Panc1 (cell line): Measurements from ENCODE around the gene CCL13. TPM values are rescaled to one million over a fixed set of nuclear protein-coding genes. Genes with fewer than 3 reads are reported as not detected.

Experiments used
- ATAC-seq: fragments of 200-7000 bp; cut with Tn5 transposase; 2 replicates; pipeline ENCODE4 v1.9.1; 2020; ENCODE audit warnings: mild to moderate bottlenecking, moderate library complexity
- BruUV-seq: library from RNA; stranded (reverse); fragments of 400-500 nt; replicated peaks from 2 replicates; lab custom pipeline; 2021; lab: Mats Ljungman, UMichigan
- CTCF ChIA-PET: fragments of 300-600 bp; sonication (Branson Sonifier 250); formaldehyde crosslinking; loops from one replicate; lab custom pipeline; 2022; ENCODE audit warnings: antibody characterized with exemption; lab: Charles Lee
- POLR2A ChIA-PET: fragments of 300-600 bp; sonication (Branson Sonifier 250); formaldehyde crosslinking; loops from one replicate; lab custom pipeline; 2022; ENCODE audit warnings: antibody characterized with exemption; lab: Charles Lee
- DNase-seq: peaks from one replicate; pipeline ENCODE4 v3.0.0-alpha.2; 2010; ENCODE audit warnings: low read depth, low spot score
- H3K27ac ChIP-seq: 2 replicates; pipeline ENCODE4 v1.5.1; 2011; ENCODE audit warnings: mild to moderate bottlenecking, low read length, inconsistent platforms
- H3K27me3 ChIP-seq: fragments of 200-500 bp; sonication (Bioruptor generic); 2 replicates; pipeline ENCODE4 v1.6.0; 2014; ENCODE audit warnings: low read length, inconsistent platforms; ENCODE audit not compliant: control insufficient read depth, insufficient read depth
- H3K36me3 ChIP-seq: fragments of 200-500 bp; sonication (Bioruptor generic); 2 replicates; pipeline ENCODE4 v1.5.1; 2014; ENCODE audit warnings: inconsistent platforms, mild to moderate bottlenecking, low read length, moderate library complexity; ENCODE audit not compliant: control insufficient read depth, insufficient read depth
- H3K4me1 ChIP-seq: 2 replicates; pipeline ENCODE4 v1.5.1; 2011; ENCODE audit warnings: inconsistent platforms, mild to moderate bottlenecking, low read length, moderate library complexity; ENCODE audit not compliant: control insufficient read depth, insufficient read depth
- H3K4me3 ChIP-seq, 2 experiments: 2 replicates each; pipeline ENCODE4 v1.5.1; 2011 to 2012; ENCODE audit warnings: low read depth in 2 of 2, low read length in 2 of 2, mild to moderate bottlenecking in 2 of 2, inconsistent platforms in 1 of 2, moderate library complexity in 1 of 2
- H3K9me3 ChIP-seq: fragments of 200-500 bp; sonication (Bioruptor generic); 2 replicates; pipeline ENCODE4 v1.5.1; 2014; ENCODE audit warnings: low read depth, mild to moderate bottlenecking, inconsistent platforms, low read length, moderate library complexity; ENCODE audit not compliant: control insufficient read depth, insufficient read depth
- CTCF ChIP-seq: fragments of 450-650 bp; IDR thresholded peaks from 2 replicates; pipeline ENCODE4 v1.5.1; 2017; ENCODE audit warnings: mild to moderate bottlenecking
- POLR2AphosphoS5 ChIP-seq: IDR thresholded peaks from 2 replicates; pipeline ENCODE4 v1.6.1; 2012; ENCODE audit warnings: mild to moderate bottlenecking, low read depth, low read length, moderate library complexity
- SIN3A ChIP-seq: IDR thresholded peaks from 2 replicates; pipeline ENCODE4 v1.6.1; 2012; ENCODE audit warnings: low read depth, mild to moderate bottlenecking, low read length, moderate library complexity, borderline replicate concordance; ENCODE audit not compliant: insufficient read depth
- TCF7L2 ChIP-seq: IDR thresholded peaks from 2 replicates; pipeline ENCODE4 v1.6.1; 2011; ENCODE audit warnings: mild to moderate bottlenecking, low read depth, low read length, inconsistent platforms
- in situ Hi-C: cut with HindIII; loops from 2 replicates; pipeline ENCODE4 v1.10.0; 2016; ENCODE audit warnings: low sequenced_read_pairs, low pct_unique_long_range_greater_than_20kb
- intact Hi-C: fragments of 100-400 bp; cut with micrococcal nuclease; formaldehyde crosslinking; loops from one replicate; pipeline ENCODE4 v1.10.0; 2022; ENCODE audit not compliant: unreplicated experiment
- total RNA-seq: library from RNA; stranded (reverse); gene quantifications from one replicate; pipeline ENCODE4 v1.2.1, GENCODE V29; 2021; ENCODE audit not compliant: unreplicated experiment
- TF ChIP-seq, protein P1 (sequence below), 2 experiments: IDR thresholded peaks; 2 replicates each; pipeline ENCODE4 v1.6.1; 2011 to 2012; ENCODE audit warnings: low read depth in 2 of 2, control low read depth in 1 of 2, low read length in 1 of 2, mild to moderate bottlenecking in 1 of 2, moderate library complexity in 1 of 2; ENCODE audit not compliant: insufficient read depth in 1 of 2

The CCL13 gene
- total RNA-seq, 1 experiment from 2014 or later, result not detected

DNA sequence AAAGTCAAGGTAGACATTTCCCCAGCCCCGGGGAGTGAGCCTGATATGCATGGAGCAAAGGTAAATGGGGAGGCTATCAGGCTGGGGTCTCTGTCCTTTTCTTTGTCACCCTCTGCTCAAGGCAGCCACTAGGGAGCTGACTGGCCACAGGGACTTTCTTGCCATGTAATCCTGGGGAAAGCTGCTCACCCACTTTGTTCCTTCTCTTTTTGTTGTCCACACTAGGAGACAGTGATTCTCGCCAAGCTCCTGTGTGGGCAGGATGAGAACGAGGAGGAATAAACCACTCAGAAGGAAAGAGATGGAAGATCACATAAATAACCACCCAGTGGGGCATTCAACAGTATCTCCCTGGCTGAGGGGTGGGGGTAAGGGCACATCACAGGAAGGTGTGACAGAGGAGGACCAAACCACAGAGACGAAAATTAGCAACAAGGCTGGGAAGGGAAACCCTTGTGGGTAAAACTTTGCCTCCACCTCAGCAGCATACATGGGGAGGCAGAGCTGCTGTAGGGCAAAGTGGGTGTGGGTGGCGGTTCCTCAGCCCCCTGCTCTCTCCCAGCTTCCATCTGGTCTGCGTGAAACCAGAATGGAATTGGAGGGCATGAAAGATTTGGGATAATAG lies 33.0 kb downstream of the CCL13 start:
- POLR2A ChIA-PET, result no interaction called here

DNA sequence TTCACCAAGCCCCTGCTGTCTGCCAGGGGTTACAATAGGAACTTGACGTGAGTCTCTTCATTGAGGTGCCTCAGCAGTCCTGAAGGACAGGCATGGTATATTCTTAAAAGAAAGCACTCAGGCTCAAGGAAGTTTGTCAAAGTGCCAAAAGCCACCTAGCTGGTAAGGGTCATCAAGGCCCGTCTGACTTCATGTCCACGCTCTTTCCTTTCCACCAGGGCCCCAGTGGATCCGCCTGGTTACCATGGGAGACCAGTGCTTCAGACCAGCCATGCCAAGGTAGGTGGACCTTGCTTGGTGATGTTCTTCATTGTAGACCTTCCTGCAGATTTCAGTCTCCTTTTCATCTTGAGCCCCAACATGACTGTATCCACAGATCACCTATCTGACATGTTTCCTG lies 34.4 kb downstream of the CCL13 start:
- H3K36me3 ChIP-seq, result no peaks in the 10 kb centered on the region
- in situ Hi-C loops (no loop called here), intact Hi-C loops (no loop called here)
- BruUV-seq, result no TSS peak
- no peaks in the 10 kb centered on the region for H3K9me3 ChIP-seq
- CTCF ChIA-PET, result no interaction called here
- no peaks in the 10 kb centered on the region for H3K27me3 ChIP-seq
- no peak for DNase-seq
- no peak overlapping the region for H3K4me3 ChIP-seq
- ATAC-seq, result no peak
- H3K4me1 ChIP-seq, result no peaks in the 10 kb centered on the region
- TF ChIP-seq CTCF, result no peak
- no peak for TF ChIP-seq TCF7L2
- TF ChIP-seq POLR2AphosphoS5, result no peak
- TF ChIP-seq, protein P1, sequence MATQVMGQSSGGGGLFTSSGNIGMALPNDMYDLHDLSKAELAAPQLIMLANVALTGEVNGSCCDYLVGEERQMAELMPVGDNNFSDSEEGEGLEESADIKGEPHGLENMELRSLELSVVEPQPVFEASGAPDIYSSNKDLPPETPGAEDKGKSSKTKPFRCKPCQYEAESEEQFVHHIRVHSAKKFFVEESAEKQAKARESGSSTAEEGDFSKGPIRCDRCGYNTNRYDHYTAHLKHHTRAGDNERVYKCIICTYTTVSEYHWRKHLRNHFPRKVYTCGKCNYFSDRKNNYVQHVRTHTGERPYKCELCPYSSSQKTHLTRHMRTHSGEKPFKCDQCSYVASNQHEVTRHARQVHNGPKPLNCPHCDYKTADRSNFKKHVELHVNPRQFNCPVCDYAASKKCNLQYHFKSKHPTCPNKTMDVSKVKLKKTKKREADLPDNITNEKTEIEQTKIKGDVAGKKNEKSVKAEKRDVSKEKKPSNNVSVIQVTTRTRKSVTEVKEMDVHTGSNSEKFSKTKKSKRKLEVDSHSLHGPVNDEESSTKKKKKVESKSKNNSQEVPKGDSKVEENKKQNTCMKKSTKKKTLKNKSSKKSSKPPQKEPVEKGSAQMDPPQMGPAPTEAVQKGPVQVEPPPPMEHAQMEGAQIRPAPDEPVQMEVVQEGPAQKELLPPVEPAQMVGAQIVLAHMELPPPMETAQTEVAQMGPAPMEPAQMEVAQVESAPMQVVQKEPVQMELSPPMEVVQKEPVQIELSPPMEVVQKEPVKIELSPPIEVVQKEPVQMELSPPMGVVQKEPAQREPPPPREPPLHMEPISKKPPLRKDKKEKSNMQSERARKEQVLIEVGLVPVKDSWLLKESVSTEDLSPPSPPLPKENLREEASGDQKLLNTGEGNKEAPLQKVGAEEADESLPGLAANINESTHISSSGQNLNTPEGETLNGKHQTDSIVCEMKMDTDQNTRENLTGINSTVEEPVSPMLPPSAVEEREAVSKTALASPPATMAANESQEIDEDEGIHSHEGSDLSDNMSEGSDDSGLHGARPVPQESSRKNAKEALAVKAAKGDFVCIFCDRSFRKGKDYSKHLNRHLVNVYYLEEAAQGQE (IDR thresholded peaks at IDR 0.05; ENCODE audit: insufficient read depth in 1 of 2, low read depth in 2 of 2, low read length in 1 of 2), result no peak
- no peak for TF ChIP-seq SIN3A
- no peak overlapping the region for H3K27ac ChIP-seq
- POLR2A ChIA-PET, result no interaction called here

More for the DNA sequence above, 33.0 kb downstream of the CCL13 start:
- CTCF ChIA-PET, result no interaction called here
- Histone ChIP-seq H3K36me3 (no peaks in the 10 kb centered on the region), H3K9me3 (no peaks in the 10 kb centered on the region), H3K27me3 (peaks cover under 1% of the 10 kb centered on the region; the same call in 1 of the 2 replicates), H3K4me1 (no peaks in the 10 kb centered on the region), H3K27ac (no peak overlapping the region), H3K4me3 (no peak overlapping the region)
- in situ Hi-C loops, result no loop called here
- BruUV-seq, result no TSS peak
- intact Hi-C loops, result no loop called here
- DNase-seq (no peak), ATAC-seq (no peak)
- TF ChIP-seq CTCF, result no peak
- no peak for TF ChIP-seq SIN3A
- no peak for TF ChIP-seq POLR2AphosphoS5
- TF ChIP-seq, protein P1 (IDR thresholded peaks at IDR 0.05; ENCODE audit: insufficient read depth in 1 of 2, low read depth in 2 of 2, low read length in 1 of 2), result no peak
- TF ChIP-seq TCF7L2, result no peak
